ENCODE data around the gene RAD51D.

DNA sequence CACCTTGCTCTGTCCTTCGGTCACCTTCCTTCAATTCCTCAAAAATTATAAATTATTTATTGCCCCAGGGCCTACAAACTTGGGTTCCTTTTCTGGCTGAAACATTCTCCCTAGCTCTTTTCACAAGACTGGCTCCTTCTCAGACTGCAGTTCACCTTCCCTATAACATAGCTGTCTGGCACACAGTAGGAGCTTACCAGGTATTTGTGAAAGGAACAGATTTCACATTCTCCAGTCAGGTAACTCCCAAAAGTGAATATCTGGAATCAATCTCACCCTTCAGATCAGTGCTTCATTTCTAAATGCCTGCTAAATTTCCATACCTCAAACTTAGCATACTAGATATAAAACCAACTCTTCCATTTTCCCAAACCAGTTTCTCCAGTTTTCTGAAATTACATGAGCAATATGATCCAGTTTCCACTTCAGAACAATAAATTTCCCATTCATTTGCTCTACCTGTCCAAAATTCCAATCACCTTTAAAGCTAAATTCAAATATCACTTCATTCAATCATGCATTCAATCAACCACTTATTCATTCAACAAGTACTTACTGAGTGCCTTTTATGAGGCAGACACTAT is 62.2 kb downstream of the RAD51D start:
- TF ChIP-seq, protein P1, sequence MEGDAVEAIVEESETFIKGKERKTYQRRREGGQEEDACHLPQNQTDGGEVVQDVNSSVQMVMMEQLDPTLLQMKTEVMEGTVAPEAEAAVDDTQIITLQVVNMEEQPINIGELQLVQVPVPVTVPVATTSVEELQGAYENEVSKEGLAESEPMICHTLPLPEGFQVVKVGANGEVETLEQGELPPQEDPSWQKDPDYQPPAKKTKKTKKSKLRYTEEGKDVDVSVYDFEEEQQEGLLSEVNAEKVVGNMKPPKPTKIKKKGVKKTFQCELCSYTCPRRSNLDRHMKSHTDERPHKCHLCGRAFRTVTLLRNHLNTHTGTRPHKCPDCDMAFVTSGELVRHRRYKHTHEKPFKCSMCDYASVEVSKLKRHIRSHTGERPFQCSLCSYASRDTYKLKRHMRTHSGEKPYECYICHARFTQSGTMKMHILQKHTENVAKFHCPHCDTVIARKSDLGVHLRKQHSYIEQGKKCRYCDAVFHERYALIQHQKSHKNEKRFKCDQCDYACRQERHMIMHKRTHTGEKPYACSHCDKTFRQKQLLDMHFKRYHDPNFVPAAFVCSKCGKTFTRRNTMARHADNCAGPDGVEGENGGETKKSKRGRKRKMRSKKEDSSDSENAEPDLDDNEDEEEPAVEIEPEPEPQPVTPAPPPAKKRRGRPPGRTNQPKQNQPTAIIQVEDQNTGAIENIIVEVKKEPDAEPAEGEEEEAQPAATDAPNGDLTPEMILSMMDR (IDR thresholded peaks at IDR 0.05; ENCODE audit: borderline replicate concordance, extremely low read depth, low read length, poor library complexity, severe bottlenecking) = no peak
- TF ChIP-seq EZH2 (IDR thresholded peaks at IDR 0.05; ENCODE audit: borderline replicate concordance, low read depth, low read length, severe bottlenecking) = no peak

Measured in DND-41 (cell line).